Measurements from ENCODE around the gene PTPRM. TPM values are rescaled to one million over a fixed set of nuclear protein-coding genes. Genes with fewer than 3 reads are reported as not detected.

PTPRM gene
- total and polyA plus RNA-seq, 2 of the 8 experiments (the other 6 are each of a cell fraction or from before 2014, with no cell fraction given): 4.1 to 7.0 TPM

GRCh38 chr18:7856116-7856515 lies 289.0 kb downstream of the PTPRM start (continued):
- no peak for TF ChIP-seq TEAD4 (IDR thresholded peaks at IDR 0.05; ENCODE audit: low read depth, low read length)
- no peak for TF ChIP-seq ATF2 (IDR thresholded peaks at IDR 0.05; ENCODE audit: low read length)
- no peak for TF ChIP-seq ASH2L (IDR thresholded peaks at IDR 0.05; ENCODE audit: low read length)
- no peak for TF ChIP-seq EZH2 (IDR thresholded peaks at IDR 0.05; ENCODE audit: low read depth, low read length, severe bottlenecking)
- no peak for TF ChIP-seq EGR1 (IDR thresholded peaks at IDR 0.05; ENCODE audit: borderline replicate concordance, low read depth, low read length)
- no peak for TF ChIP-seq MAFK (IDR thresholded peaks at IDR 0.05; ENCODE audit: low read depth, low read length)
